A549 (cell line): ENCODE data around the gene SSX2IP. TPM values are rescaled to one million over a fixed set of nuclear protein-coding genes. Genes with fewer than 3 reads are reported as not detected.
A peak's percentile ranks its signal among the peaks of the same experiment; 100 is the strongest.

ENCODE experiments used
- ATAC-seq, 2 experiments: fragments of 200-7000 bp in 1 of 2; fragments of >200 bp in 1 of 2; cut with Nextera tagmentation in 1 of 2; cut with Tn5 transposase in 1 of 2; 3 replicates each; pipeline versions ENCODE4 v1.8.0 to v1.9.1; 2018 to 2020; ENCODE audit warnings: mild to moderate bottlenecking in 1 of 2, moderate library complexity in 1 of 2
- CTCF ChIA-PET: fragments of 300-600 bp; sonication (Branson Sonifier 250); formaldehyde crosslinking; extraction: SDS; loops from one replicate; lab custom pipeline; 2021; ENCODE audit warnings: antibody characterized with exemption, inconsistent platforms; lab: Yijun Ruan, JAX
- POLR2A ChIA-PET: fragments of 350-600 bp; formaldehyde crosslinking; extraction: SDS; loops from one replicate; lab custom pipeline; 2021; ENCODE audit warnings: antibody characterized with exemption, inconsistent platforms; lab: Yijun Ruan, JAX
- DNase-seq, 2 experiments: peaks; one replicate each; pipeline versions ENCODE4 v3.0.0 to v3.0.0-alpha.2; 2011 to 2016; ENCODE audit warnings: low read depth in 1 of 2, low spot score in 1 of 2
- FAIRE-seq: peaks from 2 replicates; lab custom pipeline; 2011; peaks lifted over from hg19 to GRCh38; lab: Jason Lieb, UNC
- H3K27ac ChIP-seq, 2 experiments: fragments of >200 bp; sonication (Bioruptor Twin); formaldehyde crosslinking; 3 replicates each; pipeline ENCODE4 v1.5.1; 2016 to 2017
- H3K4me1 ChIP-seq: fragments of >200 bp; sonication (Bioruptor Twin); formaldehyde crosslinking; 3 replicates; pipeline ENCODE4 v1.6.1; 2016
- H3K4me2 ChIP-seq: fragments of >200 bp; sonication (Bioruptor Twin); formaldehyde crosslinking; 3 replicates; pipeline ENCODE4 v1.6.1; 2016
- H3K4me3 ChIP-seq: fragments of >200 bp; sonication (Bioruptor Twin); formaldehyde crosslinking; 3 replicates; pipeline ENCODE4 v1.5.1; 2016
- H3K9me3 ChIP-seq: fragments of >200 bp; sonication (Bioruptor Twin); formaldehyde crosslinking; 3 replicates; pipeline ENCODE4 v1.6.1; 2016
- CBX2 ChIP-seq: fragments of 200-600 bp; sonication (generic); IDR thresholded peaks from 2 replicates; pipeline ENCODE4 v1.6.1; 2016; ENCODE audit warnings: low read depth, mild to moderate bottlenecking, borderline replicate concordance
- CBX8 ChIP-seq: fragments of 200-600 bp; sonication (generic); IDR thresholded peaks from 2 replicates; pipeline ENCODE4 v1.6.1; 2016
- CHD4 ChIP-seq: fragments of 200-600 bp; sonication (generic); IDR thresholded peaks from 2 replicates; pipeline ENCODE4 v1.6.1; 2016; ENCODE audit warnings: antibody characterized with exemption, mild to moderate bottlenecking, borderline replicate concordance
- EHF ChIP-seq: fragments of 250-450 bp; sonication (Bioruptor Pico); IDR thresholded peaks from 2 replicates; pipeline ENCODE4 v1.5.0; 2020; ENCODE audit warnings: mild to moderate bottlenecking
- FOSB ChIP-seq: fragments of 250-450 bp; sonication (Bioruptor Pico); IDR thresholded peaks from 2 replicates; pipeline ENCODE4 v1.5.0; 2020; ENCODE audit warnings: mild to moderate bottlenecking, moderate library complexity
- HEYL ChIP-seq: fragments of 250-450 bp; sonication (Bioruptor Pico); IDR thresholded peaks from 2 replicates; pipeline ENCODE4 v1.8.0; 2021; ENCODE audit warnings: mild to moderate bottlenecking, moderate library complexity
- HOXA7 ChIP-seq: fragments of 250-450 bp; sonication (Bioruptor Pico); IDR thresholded peaks from 2 replicates; pipeline ENCODE4 v1.5.0; 2020; ENCODE audit warnings: mild to moderate bottlenecking, moderate library complexity
- JUN ChIP-seq, 2 experiments: fragments of >200 bp; sonication (Bioruptor Twin); formaldehyde crosslinking; IDR thresholded peaks; 2 replicates in 1 of 2; 3 replicates in 1 of 2; pipeline ENCODE4 v1.6.1; 2016 to 2017
- JUNB ChIP-seq: fragments of >200 bp; sonication (Bioruptor Twin); formaldehyde crosslinking; IDR thresholded peaks from 2 replicates; pipeline ENCODE4 v1.6.1; 2016
- KDM1A ChIP-seq: fragments of 200-600 bp; sonication (generic); IDR thresholded peaks from 2 replicates; pipeline ENCODE4 v1.6.1; 2016; ENCODE audit warnings: low read depth, mild to moderate bottlenecking
- MAFK ChIP-seq: fragments of 450-650 bp; IDR thresholded peaks from 2 replicates; pipeline ENCODE4 v1.6.1; 2014; ENCODE audit not compliant: partially characterized antibody
- MAZ ChIP-seq: fragments of 150-350 bp; IDR thresholded peaks from 2 replicates; pipeline ENCODE4 v1.6.1; 2014; ENCODE audit warnings: antibody characterized with exemption, low read depth, low read length, borderline replicate concordance
- NR3C1 ChIP-seq: fragments of >200 bp; sonication (Bioruptor Twin); formaldehyde crosslinking; IDR thresholded peaks from 3 replicates; pipeline ENCODE4 v1.6.1; 2017
- POLR2AphosphoS2 ChIP-seq: conservative IDR thresholded peaks from 2 replicates; pipeline ENCODE4 v1.6.1; 2012; ENCODE audit warnings: low read length, improper control_type of control experiment, inconsistent platforms
- RARB ChIP-seq: fragments of 250-450 bp; sonication (Bioruptor Pico); IDR thresholded peaks from 2 replicates; pipeline ENCODE4 v1.8.0; 2021; ENCODE audit warnings: mild to moderate bottlenecking, moderate library complexity
- RCOR1 ChIP-seq: fragments of 150-350 bp; IDR thresholded peaks from 2 replicates; pipeline ENCODE4 v1.6.1; 2014; ENCODE audit warnings: antibody characterized with exemption, low read length, low read depth
- RFX5 ChIP-seq: fragments of 450-650 bp; IDR thresholded peaks from 2 replicates; pipeline ENCODE4 v1.7.1; 2014; ENCODE audit warnings: antibody characterized with exemption, mild to moderate bottlenecking, moderate library complexity
- SREBF2 ChIP-seq: fragments of 450-650 bp; IDR thresholded peaks from 2 replicates; pipeline ENCODE4 v1.6.1; 2014; ENCODE audit warnings: mild to moderate bottlenecking, moderate library complexity
- TFCP2L1 ChIP-seq: fragments of 250-450 bp; sonication (Bioruptor Pico); IDR thresholded peaks from 2 replicates; pipeline ENCODE4 v1.5.0; 2021; ENCODE audit warnings: mild to moderate bottlenecking
- TP53 ChIP-seq: fragments of 250-450 bp; sonication (Bioruptor Pico); IDR thresholded peaks from 2 replicates; pipeline ENCODE4 v1.5.0; 2021; ENCODE audit warnings: mild to moderate bottlenecking, moderate library complexity
- ZC3H11A ChIP-seq: fragments of 450-650 bp; IDR thresholded peaks from 2 replicates; pipeline ENCODE4 v1.6.1; 2014; ENCODE audit warnings: antibody characterized with exemption, mild to moderate bottlenecking
- ZFP36 ChIP-seq: fragments of 450-650 bp; IDR thresholded peaks from 2 replicates; pipeline ENCODE4 v1.6.1; 2014; ENCODE audit warnings: borderline replicate concordance; ENCODE audit not compliant: partially characterized antibody
- ZSCAN20 ChIP-seq: fragments of 250-450 bp; sonication (Bioruptor Pico); IDR thresholded peaks from 2 replicates; pipeline ENCODE4 v1.8.0; 2022; ENCODE audit warnings: mild to moderate bottlenecking, moderate library complexity
- WGBS: methylation state at CpG from one replicate; pipeline ENCODE4 v1.1.6; 2017; ENCODE audit errors: missing lambda C conversion rate; 5-methylcytosine and 5-hydroxymethylcytosine counted together
- polyA plus RNA-seq, 4 experiments: library from polyadenylated mRNA; depleted of rRNA in 3 of 4; stranded (reverse); fragments of >200 nt; fragmentation: RNase III in 1 of 4; extraction: RNeasy Plus Mini Kit Qiagen cat#74134 plus additional on column Dnase treatment in 1 of 4; gene quantifications; 2 replicates in 3 of 4; 3 replicates in 1 of 4; pipeline ENCODE4 v1.2.3, GENCODE V29; 2011 to 2017
- TF ChIP-seq, protein P1 (sequence below): fragments of >200 bp; sonication (Bioruptor Twin); formaldehyde crosslinking; IDR thresholded peaks from 3 replicates; pipeline ENCODE4 v1.5.1; 2016

The SSX2IP gene
- polyA plus RNA-seq, 2 of the 4 experiments (the other 2 are of a cell fraction) = 15.2 to 20.6 TPM

DNA sequence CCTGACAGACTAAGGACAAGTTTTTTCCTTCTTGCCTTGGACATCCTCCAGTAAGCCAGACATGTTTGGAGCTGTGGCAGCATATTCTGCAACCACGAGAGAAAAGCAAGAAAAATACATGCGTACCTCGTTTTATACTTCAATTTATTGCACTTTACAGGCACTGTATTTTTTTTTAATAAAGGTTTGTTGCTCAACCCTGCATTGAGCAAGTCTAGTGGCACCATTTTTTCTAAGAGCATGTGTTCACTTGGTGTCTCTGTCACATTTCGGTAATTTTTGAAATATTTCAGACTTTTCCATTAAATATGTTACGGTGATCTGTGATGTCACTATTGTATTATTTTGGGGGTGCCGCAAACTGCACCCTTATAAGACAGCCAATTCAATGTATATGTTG lies 2.1 kb upstream of the SSX2IP start:
- TF ChIP-seq ZFP36 (no peak), JUNB (no peak), MAZ (no peak), HEYL (CRISPR knock-in tag) (no peak), ZSCAN20 (no peak), RARB (CRISPR knock-in tag) (no peak), ZC3H11A (no peak), POLR2AphosphoS2 (no peak), JUN (IDR thresholded peaks at IDR 0.05) (no peak), TP53 (no peak), MAFK (no peak), RFX5 (no peak), CBX8 (no peak), NR3C1 (no peak), CBX2 (no peak), RCOR1 (no peak)
- TF ChIP-seq, protein P1, sequence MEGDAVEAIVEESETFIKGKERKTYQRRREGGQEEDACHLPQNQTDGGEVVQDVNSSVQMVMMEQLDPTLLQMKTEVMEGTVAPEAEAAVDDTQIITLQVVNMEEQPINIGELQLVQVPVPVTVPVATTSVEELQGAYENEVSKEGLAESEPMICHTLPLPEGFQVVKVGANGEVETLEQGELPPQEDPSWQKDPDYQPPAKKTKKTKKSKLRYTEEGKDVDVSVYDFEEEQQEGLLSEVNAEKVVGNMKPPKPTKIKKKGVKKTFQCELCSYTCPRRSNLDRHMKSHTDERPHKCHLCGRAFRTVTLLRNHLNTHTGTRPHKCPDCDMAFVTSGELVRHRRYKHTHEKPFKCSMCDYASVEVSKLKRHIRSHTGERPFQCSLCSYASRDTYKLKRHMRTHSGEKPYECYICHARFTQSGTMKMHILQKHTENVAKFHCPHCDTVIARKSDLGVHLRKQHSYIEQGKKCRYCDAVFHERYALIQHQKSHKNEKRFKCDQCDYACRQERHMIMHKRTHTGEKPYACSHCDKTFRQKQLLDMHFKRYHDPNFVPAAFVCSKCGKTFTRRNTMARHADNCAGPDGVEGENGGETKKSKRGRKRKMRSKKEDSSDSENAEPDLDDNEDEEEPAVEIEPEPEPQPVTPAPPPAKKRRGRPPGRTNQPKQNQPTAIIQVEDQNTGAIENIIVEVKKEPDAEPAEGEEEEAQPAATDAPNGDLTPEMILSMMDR = no peak
- Histone ChIP-seq H3K4me1 (peaks cover 19% of the 10 kb centered on the region; the same call in 2 of the 3 replicates), H3K4me2 (no peak overlapping the region), H3K9me3 (no peaks in the 10 kb centered on the region), H3K4me3 (no peak overlapping the region), H3K27ac (no peak overlapping the region)
- no peak for ATAC-seq
- no peak for FAIRE-seq
- DNase-seq = no peak
- CTCF ChIA-PET = interaction anchor here (1.2 kb wide), 1 partner anchor 11 kb away, joined by 3 read pairs; no protein-coding TSS in a partner anchor
- 95% methylated on average over 6 of the region's 6 CpGs for WGBS
- POLR2A ChIA-PET = no interaction called here

DNA sequence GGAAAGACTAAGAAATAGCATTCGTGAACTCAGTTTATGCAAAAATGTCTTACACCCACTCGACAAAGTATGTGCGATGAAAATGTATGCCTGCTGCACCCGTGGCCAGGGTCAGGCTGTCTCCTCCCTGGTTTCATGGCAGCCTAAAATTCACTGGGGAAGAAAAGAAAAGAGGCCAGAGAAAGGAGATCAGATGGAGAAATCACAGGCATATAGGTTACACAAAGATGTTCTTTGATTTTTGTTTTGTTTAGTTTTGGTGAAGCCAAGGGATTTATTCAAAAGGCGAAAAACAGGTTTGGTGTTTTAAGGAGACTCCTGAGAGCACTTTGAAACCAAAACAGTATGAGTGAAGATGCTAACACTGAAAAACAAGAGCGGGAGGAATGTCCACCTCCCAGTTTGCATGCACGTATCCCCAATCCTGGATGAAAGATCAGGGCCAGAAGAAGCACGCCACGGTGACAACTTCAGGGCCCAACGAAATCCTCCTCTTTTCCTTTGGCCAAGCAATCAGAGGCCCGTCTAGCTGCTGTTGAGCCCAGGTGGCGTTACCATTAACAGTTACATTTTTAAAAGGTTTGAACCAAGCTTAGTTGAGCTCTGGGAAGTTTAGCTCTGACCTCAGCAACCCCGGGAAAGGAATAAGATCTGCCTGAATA lies 992 bp upstream of the SSX2IP start:
- CTCF ChIA-PET = interaction anchor here (1.2 kb wide), 1 partner anchor 11 kb away, joined by 3 read pairs; no protein-coding TSS in a partner anchor
- TF ChIP-seq TFCP2L1 = no peak
- no peak for TF ChIP-seq EHF
- no peak for TF ChIP-seq CHD4
- no peak for TF ChIP-seq CBX2
- no peak for TF ChIP-seq FOSB (CRISPR knock-in tag)
- TF ChIP-seq RCOR1 = no peak
- no peak for TF ChIP-seq SREBF2
- no peak for TF ChIP-seq HOXA7 (CRISPR knock-in tag)
- TF ChIP-seq, all 56 proteins: peak for 0
- 56% methylated on average over 13 of the region's 13 CpGs for WGBS
- ATAC-seq (peak in 1 of 2 experiments; percentile 5; a peak in 2 of 6 replicates), DNase-seq (no peak), FAIRE-seq (no peak)
- Histone ChIP-seq H3K4me2 (peak overlapping the region; percentile 62), H3K4me3 (peak overlapping the region; percentile 99), H3K27ac (peak overlapping the region; percentile 99 to 100), H3K4me1 (peaks cover 19% of the 10 kb centered on the region; the same call in 2 of the 3 replicates), H3K9me3 (no peaks in the 10 kb centered on the region)
- POLR2A ChIA-PET = no interaction called here

DNA sequence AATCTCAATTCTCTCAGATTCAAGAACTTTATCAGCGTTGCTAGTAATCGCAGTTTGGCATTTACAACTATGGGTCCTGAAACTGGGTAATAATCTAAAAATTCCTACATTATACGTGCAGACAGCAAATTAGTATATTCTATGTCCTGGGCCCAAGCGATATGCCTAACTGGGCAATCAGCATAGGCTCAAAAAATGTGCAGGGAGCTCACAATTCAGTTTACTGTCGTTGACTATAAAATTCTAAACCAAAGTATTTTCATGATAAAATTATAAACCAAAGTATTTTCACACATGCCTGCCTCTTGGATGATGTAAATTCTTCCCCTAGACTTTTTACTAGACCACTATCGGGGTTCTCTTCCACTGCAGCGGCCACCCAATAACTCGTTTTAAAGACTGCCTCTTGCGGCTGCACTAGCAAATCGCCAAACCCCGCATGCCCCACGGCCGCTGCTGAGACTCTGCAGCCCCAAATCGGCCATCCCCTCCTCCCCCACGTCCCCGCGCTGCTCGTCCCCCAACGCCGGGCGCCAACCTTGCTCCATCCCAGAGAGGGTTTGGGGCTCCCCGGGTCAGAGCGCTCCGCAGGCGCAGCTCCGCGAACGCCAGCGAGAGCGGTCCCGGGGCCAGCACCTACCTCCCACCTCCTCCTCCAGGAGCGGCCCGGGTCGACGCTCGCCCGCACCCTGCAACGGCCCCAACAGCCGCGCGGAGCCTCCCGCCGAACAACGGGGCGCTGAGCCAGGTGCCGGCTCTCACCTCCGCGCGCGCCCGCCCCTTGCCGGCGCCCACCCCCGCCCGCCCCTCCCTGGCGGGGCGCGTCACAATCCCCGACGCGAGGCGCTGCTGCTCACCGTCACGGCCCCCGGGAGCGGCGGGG lies 506 bp downstream of the SSX2IP start:
- POLR2A ChIA-PET = no interaction called here
- CTCF ChIA-PET = interaction anchor here (0.9 to 1.2 kb wide), 3 partner anchors 10 to 64 kb away, joined by 3 read pairs; no protein-coding TSS in a partner anchor
- H3K9me3 ChIP-seq = no peaks in the 10 kb centered on the region
- H3K27ac ChIP-seq = peak overlapping the region; percentile 99 to 100
- FAIRE-seq (no peak), ATAC-seq (peak; percentile 78 to 81), DNase-seq (peak; percentile 18 to 39)
- whole genome bisulfite sequencing = 21% methylated on average over 8 of the region's 67 CpGs
- peaks cover 19% of the 10 kb centered on the region; the same call in 2 of the 3 replicates for H3K4me1 ChIP-seq
- peak overlapping the region; percentile 92 for H3K4me2 ChIP-seq
- peak overlapping the region; percentile 99 for H3K4me3 ChIP-seq
- TF ChIP-seq, protein P1 = peak; percentile 26
- no peak for TF ChIP-seq KDM1A
